HPDE6-E6E7 (cell line): Measurements from ENCODE around the gene MAN2A1.

Source experiments
- DNase-seq: peaks from one replicate; pipeline ENCODE4 v3.0.0; 2011; ENCODE audit warnings: missing footprints; ENCODE audit errors: extremely low spot score

MAN2A1 gene

GRCh38 chr5:109681763-109682162 lies 8.0 kb upstream of the MAN2A1 start:
- DNase-seq = peak; percentile 45

DNA sequence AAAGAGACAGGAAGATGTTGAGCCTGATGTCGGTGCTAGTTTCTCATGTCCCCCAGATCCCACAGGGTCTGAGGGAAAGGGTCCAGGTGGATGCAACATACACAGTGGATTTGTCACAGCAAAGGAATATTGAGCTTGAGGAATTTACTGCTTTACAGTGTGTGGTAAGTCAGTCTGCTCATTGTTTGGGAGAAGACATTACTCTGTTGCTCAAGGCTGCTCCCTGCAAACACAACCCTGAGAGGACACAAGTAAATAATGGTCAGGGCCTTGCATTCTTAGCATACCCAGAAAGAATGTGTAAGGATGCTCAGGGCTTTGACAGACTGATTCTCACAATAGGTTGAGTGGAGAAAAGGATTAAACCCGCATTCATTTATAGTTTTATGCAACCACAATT lies 7.3 kb upstream of the MAN2A1 start:
- DNase-seq = no peak

DNA sequence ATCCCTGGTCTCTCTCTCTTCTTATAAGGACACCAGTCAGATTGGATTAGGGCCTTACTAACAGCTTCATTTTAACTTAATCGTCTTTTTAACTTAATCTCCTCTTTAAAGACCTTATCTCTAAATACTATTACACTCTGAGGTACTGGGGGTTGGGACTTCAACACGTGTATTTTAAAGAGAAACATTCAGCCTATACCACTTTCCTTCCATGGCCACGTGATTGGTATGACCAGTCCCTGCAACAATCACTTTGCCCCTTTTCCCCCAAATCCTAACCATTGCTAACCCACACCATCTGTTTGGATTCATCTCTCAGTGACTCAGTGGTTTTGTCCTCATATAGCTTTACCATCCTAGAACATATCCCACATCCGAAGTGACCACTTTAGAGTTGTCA lies 3.8 kb upstream of the MAN2A1 start:
- DNase-seq = no peak

- no peak for DNase-seq
Measured at GRCh38 chr5:109688630-109688969, 1.1 kb upstream of the MAN2A1 start.

DNA sequence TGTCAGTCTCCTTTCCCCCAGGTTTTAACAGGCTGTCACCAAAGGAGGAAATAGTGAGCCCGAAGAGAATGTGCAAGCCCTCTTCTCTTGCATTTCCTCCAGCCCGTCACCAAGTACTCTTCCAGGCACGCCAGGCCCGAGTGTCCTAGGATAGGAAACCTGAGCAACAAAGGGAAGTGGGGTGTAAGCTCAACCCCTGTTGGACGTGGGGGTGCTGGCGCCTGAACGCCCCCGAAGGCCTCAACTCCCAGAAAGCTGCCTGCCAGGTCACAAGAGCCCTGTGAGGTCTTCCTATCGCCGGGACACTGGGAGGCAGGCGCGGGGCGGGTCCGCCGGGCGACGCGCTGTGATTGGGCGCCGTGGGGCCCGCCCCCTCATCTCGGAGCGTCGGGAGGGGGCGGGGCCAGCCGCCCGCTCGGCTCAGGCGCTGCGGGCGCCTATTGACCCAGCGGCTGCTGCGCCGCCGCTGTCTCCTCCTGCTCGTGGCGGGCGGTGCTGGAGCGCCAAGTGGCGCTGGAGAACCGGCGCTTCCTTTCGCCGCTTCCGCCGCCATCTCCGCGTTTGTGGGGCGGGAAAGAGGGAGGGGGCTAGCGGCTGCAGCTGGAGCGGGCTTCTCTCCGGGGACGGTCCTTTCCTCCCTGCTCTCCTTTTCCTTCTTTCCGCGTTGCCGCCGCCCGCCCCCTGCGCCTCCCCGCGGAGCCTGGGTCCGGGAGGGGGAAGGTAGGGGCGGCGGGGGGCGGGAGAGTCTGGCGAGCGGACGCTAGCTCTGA lies 572 bp upstream of the MAN2A1 start:
- peak; percentile 76 for DNase-seq

DNA sequence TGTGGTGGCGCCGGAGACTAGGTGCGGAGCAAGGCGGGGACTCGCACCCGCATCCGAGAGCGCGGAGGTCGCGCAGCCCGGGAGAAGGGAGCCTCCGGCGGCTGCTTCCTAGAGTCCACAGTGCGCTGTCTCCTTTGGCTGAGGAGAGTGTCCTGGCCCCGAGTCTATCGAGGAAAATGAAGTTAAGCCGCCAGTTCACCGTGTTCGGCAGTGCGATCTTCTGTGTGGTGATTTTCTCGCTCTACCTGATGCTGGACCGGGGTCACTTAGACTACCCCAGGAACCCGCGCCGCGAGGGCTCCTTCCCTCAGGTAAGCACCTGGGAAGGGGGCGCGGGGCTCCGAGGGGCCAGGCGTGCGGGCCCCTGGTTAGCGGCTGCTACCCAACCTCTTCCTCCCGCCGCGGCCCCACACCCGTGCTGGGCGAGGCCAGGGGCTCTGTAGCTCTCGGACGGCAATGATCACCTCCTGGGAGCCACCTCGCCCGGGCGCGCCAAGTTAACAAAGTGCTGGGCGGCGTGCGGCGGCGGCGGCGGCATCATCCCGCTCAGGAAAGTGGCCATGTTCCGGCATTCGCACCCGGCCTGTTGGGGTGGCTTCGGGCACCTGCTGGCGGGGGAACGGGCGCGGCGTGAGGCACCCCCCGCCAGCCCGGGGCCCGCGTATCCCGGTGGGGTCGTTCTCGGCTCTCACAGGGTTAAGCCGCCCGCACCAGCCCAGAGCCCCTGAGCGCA lies 681 bp downstream of the MAN2A1 start:
- no peak for DNase-seq

DNA sequence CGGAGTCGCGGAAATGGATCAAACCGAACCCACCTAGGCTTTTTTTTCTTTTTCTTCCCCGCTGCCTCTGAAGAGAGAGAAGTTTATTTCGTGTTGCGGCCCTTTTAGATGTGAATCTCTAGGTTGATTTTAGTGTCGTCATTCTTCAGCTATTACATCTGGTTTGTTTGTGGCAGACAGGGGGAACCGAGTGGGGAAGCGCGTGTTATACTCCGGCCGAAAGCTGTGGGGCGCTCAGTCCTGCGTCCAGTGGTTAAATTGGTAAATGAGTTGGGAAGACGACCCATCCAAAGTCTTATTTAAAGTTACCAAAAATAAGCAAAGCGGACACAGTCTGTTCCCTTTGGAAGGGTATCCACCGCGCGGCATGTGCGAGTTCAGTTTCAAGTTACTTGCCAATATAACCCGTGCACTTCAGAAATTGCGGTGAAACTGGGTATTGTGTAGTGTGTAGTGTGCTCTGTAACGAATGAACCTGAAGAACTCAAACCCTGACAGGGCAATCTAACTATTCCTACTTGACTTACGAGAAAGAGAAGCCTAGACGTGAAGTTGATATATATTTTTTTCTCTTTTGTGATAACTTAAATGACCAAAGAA lies 1.3 kb downstream of the MAN2A1 start:
- peak; percentile 56 for DNase-seq

- DNase-seq = no peak
Measured at GRCh38 chr5:109691996-109692395, 2.3 kb downstream of the MAN2A1 start.

- DNase-seq = no peak
Measured at GRCh38 chr5:109692852-109693251, 3.1 kb downstream of the MAN2A1 start.

DNA sequence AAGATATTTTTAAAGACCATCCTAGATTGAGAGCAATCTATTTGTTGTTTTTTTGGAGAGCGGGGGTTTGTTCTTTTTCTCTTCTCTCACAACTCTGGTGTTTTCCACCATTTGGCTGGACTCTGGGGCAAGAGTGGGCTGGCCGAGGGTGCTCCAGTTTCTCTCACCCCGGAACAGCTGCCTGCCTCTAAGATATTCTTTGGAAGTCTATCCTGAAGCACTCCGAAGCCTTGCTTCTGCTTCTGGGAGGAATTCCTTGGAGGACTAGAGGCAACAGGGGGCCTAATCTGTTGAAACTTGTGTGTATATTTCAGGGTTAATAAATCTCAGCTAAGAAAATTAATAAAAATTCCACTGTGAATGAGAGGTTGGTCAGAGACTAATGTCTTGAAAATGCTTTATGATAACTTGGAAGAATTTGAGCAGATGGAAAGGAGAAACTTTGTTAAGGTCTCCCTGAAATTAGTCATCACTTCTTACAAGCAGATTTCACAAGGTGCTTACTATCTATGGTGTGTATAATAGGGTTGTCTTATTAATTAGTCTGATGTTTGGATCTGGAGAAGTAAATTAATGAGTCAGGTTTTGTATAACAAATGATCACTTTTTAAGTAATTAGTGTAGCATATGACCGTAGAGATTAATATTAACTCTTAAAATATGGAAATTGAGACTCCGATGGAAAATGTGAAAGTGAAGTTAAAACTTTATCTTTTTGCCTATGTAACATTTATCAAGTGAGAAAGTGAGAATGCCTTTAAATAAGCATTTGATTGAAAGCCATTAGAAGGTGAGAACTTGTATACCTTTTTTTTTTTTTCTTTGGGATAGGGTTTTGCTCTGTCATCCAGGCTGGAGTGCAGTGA lies 4.0 kb downstream of the MAN2A1 start:
- DNase-seq = no peak

DNA sequence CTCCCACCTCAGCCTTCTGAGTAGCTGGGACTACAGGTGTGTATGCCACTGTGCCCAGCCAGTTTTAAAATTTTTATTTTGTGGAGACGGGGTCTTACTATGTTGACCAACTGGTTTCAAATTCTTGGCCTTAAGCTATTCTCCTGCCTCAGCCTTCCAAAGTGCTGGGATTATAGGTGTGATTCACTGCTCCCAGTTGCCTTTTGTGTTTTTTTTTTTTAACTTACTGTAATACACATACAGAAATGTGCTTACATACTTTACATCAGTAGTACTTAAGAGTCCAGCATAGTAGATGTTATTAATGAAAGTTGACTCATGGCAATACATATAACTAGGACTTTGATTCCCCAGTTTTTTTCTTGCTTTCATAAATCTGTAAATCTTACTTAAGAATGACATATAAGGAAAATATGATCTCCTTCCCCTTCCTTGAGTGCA lies 4.7 kb downstream of the MAN2A1 start:
- DNase-seq = no peak

- no peak for DNase-seq
Measured at GRCh38 chr5:109695005-109695926, 5.5 kb downstream of the MAN2A1 start.

DNA sequence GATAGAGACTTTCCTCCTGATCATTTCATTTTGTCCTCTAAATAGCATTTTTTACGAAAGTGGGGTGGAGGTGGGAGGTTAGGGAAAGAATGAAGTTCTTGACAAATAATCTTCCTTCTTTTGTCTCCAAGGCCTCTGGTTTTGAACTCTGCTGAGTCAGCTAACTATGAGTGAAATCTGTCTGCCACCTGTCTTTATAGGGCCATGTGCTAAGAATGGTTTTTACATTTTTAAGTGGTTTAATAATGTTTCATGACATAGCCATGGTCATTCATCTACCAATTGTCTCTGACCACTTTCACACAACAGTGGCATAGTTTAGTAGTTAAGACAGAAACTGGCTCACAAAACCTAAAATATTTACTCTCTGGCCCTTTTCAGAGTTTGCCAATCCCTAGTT lies 7.6 kb downstream of the MAN2A1 start:
- DNase-seq = no peak

DNA sequence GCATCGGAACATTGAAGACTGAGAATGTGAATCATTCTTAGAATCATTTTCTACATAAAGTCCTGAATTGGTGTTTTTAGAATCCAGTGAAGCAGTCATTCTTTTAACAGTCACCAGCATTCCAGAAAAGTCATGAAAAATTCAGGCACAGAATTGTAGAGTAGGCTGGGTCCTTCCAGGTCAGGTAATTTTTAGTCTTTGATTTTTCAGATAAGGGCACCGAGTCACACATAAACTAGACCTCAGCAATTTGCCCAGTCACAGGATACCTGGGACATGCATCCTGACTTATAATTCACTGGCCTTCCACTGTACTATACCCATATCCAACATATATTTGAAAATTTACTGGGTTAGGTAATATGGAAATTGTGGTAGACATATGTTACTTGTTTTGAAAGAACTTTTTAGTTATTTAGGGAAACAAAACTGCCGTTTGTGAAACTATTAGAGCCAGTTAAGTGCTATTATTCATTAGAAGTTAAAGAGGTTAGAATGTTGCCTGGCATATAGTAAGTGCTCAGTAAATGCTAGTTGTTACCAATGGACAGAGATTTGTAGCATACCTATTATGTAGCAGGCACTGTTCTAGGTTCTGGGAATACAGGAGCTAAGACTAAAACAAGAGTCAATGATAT lies 10.9 kb downstream of the MAN2A1 start:
- DNase-seq = no peak

DNA sequence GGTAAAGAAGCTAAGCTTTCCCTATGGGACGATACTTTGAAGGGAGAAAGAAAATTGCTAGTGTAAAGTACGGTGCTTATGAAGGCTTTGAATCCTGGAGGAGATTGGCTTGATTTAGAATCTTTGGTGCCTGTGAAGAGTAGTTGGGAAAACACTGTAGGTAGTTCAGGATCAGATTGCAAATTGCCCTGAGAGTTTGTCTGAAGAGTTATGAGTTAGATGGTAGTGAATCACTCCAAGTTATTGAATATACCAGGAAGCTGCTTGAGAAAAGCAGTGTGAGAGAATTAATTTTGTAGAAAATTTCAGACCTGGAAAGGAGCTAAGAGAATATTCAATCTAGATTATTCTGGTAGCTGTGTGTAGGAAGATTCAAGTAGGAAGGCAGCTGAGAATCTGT lies 11.5 kb downstream of the MAN2A1 start:
- no peak for DNase-seq

DNA sequence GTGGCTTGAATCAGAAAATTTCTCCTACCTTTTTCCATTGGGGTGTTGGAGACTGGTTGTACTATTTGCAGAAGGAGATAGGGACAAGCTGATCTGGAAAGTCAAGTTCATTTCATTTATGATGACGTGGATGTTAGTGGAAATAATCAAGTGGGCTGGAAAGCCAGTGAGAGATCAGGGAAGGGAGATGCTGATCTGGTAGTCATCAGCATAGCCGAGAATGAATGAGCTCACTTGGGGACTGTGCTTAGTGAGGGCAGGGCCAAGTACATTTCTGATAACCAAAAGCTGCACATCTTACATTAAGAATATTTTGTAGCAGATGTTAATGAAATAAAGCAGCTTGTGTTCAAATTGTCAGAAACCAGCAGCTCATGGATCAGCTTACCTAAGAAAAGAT lies 12.1 kb downstream of the MAN2A1 start:
- DNase-seq = no peak

GRCh38 chr5:109703166-109703565 lies 13.4 kb downstream of the MAN2A1 start:
- no peak for DNase-seq

GRCh38 chr5:109703829-109704228 lies 14.1 kb downstream of the MAN2A1 start:
- no peak for DNase-seq

GRCh38 chr5:109704282-109704952 lies 14.7 kb downstream of the MAN2A1 start:
- no peak for DNase-seq

- no peak for DNase-seq
Measured at GRCh38 chr5:109705596-109705995, 15.9 kb downstream of the MAN2A1 start.
